WTC11 (cell line): ENCODE measurements around the gene TRPC4AP. TPM values are rescaled to one million over a fixed set of nuclear protein-coding genes. Genes with fewer than 3 reads are reported as not detected.

Experiments
- ATAC-seq: fragments of 200-7000 bp; cut with Tn5 transposase; 2 replicates; pipeline ENCODE4 v1.10.0; 2021; ENCODE audit warnings: mild to moderate bottlenecking, moderate library complexity
- CTCF ChIA-PET: fragments of 300-600 bp; sonication (Branson Sonifier 250); formaldehyde crosslinking; loops from one replicate; lab custom pipeline; 2021; ENCODE audit warnings: antibody characterized with exemption; lab: Charles Lee
- POLR2A ChIA-PET: fragments of 350-600 bp; sonication (Branson Sonifier 250); formaldehyde crosslinking; loops from one replicate; lab custom pipeline; 2021; ENCODE audit warnings: antibody characterized with exemption; lab: Charles Lee
- DNase-seq: peaks from one replicate; pipeline ENCODE4 v3.0.0; 2021; ENCODE audit warnings: low spot score
- H3K27ac Mint-ChIP-seq: 2 replicates; pipeline ENCODE4 v1.8.0; 2021; ENCODE audit warnings: mixed read lengths
- H3K27me3 Mint-ChIP-seq: 2 replicates; pipeline ENCODE4 v1.8.0; 2021; ENCODE audit warnings: low read depth, mild to moderate bottlenecking, moderate library complexity, mixed read lengths
- H3K36me3 Mint-ChIP-seq: 2 replicates; pipeline ENCODE4 v1.8.0; 2021; ENCODE audit warnings: mixed read lengths
- H3K4me1 Mint-ChIP-seq: 2 replicates; pipeline ENCODE4 v1.8.0; 2022; ENCODE audit warnings: mixed read lengths
- H3K4me3 Mint-ChIP-seq: 2 replicates; pipeline ENCODE4 v1.8.0; 2021; ENCODE audit warnings: mild to moderate bottlenecking, moderate library complexity, mixed read lengths
- H3K9me3 Mint-ChIP-seq: 2 replicates; pipeline ENCODE4 v1.8.0; 2021; ENCODE audit warnings: mixed read lengths
- ARID4B ChIP-seq: sonication (generic); formaldehyde crosslinking; IDR thresholded peaks from 2 replicates; pipeline ENCODE4 v1.8.0; 2023; ENCODE audit warnings: missing genetic modification reagents, mild to moderate bottlenecking, borderline replicate concordance
- ATF2 ChIP-seq: sonication (generic); formaldehyde crosslinking; IDR thresholded peaks from 2 replicates; pipeline ENCODE4 v1.8.1; 2022; ENCODE audit warnings: low read depth, missing genetic modification reagents, borderline replicate concordance
- CTCF ChIP-seq: fragments of 200-600 bp; IDR thresholded peaks from 2 replicates; pipeline ENCODE4 v1.8.0; 2022; ENCODE audit warnings: antibody characterized with exemption
- ELF4 ChIP-seq: sonication (generic); formaldehyde crosslinking; IDR thresholded peaks from 2 replicates; pipeline ENCODE4 v1.8.1; 2022; ENCODE audit warnings: low read depth, mild to moderate bottlenecking, moderate library complexity, missing genetic modification reagents
- ESRRA ChIP-seq: sonication (generic); formaldehyde crosslinking; IDR thresholded peaks from 2 replicates; pipeline ENCODE4 v1.8.1; 2022; ENCODE audit warnings: mild to moderate bottlenecking, missing genetic modification reagents, borderline replicate concordance
- FOXP4 ChIP-seq: sonication (generic); formaldehyde crosslinking; IDR thresholded peaks from 2 replicates; pipeline ENCODE4 v1.8.0; 2022; ENCODE audit warnings: mild to moderate bottlenecking, missing genetic modification reagents
- MLX ChIP-seq: sonication (generic); formaldehyde crosslinking; IDR thresholded peaks from 2 replicates; pipeline ENCODE4 v1.8.1; 2023; ENCODE audit warnings: mild to moderate bottlenecking, missing genetic modification reagents, moderate library complexity
- NFE2L1 ChIP-seq: sonication (generic); formaldehyde crosslinking; IDR thresholded peaks from 2 replicates; pipeline ENCODE4 v1.8.1; 2023; ENCODE audit warnings: missing genetic modification reagents
- NFYB ChIP-seq: sonication (generic); formaldehyde crosslinking; conservative IDR thresholded peaks from 2 replicates; pipeline ENCODE4 v1.8.0; 2022; ENCODE audit warnings: low read depth, missing genetic modification reagents
- NR2C2 ChIP-seq: sonication (generic); formaldehyde crosslinking; IDR thresholded peaks from 2 replicates; pipeline ENCODE4 v1.8.0; 2022; ENCODE audit warnings: mild to moderate bottlenecking, missing genetic modification reagents
- PRDM15 ChIP-seq: sonication (generic); formaldehyde crosslinking; IDR thresholded peaks from 2 replicates; pipeline ENCODE4 v1.8.0; 2022; ENCODE audit warnings: missing genetic modification reagents
- RORB ChIP-seq: fragments of 250-450 bp; sonication (Bioruptor Pico); IDR thresholded peaks from 2 replicates; pipeline ENCODE4 v1.9.0; 2021; ENCODE audit warnings: mild to moderate bottlenecking
- STAT6 ChIP-seq: sonication (generic); formaldehyde crosslinking; conservative IDR thresholded peaks from 2 replicates; pipeline ENCODE4 v1.8.1; 2023; ENCODE audit warnings: mild to moderate bottlenecking, low read depth, missing genetic modification reagents, moderate library complexity
- ZNF263 ChIP-seq: sonication (generic); formaldehyde crosslinking; IDR thresholded peaks from 2 replicates; pipeline ENCODE4 v1.8.1; 2022; ENCODE audit warnings: low read depth, mild to moderate bottlenecking, moderate library complexity, missing genetic modification reagents
- ZNF317 ChIP-seq: sonication (generic); formaldehyde crosslinking; IDR thresholded peaks from 2 replicates; pipeline ENCODE4 v1.8.1; 2023; ENCODE audit warnings: low read depth, mild to moderate bottlenecking, moderate library complexity, missing genetic modification reagents, borderline replicate concordance
- ZNF396 ChIP-seq: fragments of 250-450 bp; sonication (Bioruptor Pico); IDR thresholded peaks from 2 replicates; pipeline ENCODE4 v1.8.0; 2021; ENCODE audit warnings: mild to moderate bottlenecking, moderate library complexity, borderline replicate concordance
- ZNF416 ChIP-seq: fragments of 250-450 bp; sonication (Bioruptor Pico); IDR thresholded peaks from 2 replicates; pipeline ENCODE4 v1.9.0; 2021; ENCODE audit warnings: mild to moderate bottlenecking, inconsistent platforms
- ZNF671 ChIP-seq: fragments of 250-450 bp; sonication (Bioruptor Pico); IDR thresholded peaks from 2 replicates; pipeline ENCODE4 v1.8.0; 2021; ENCODE audit warnings: mild to moderate bottlenecking
- total RNA-seq: library from RNA; stranded (reverse); gene quantifications from 3 replicates; pipeline ENCODE4 v1.2.3, GENCODE V29; 2021

TRPC4AP gene
- total RNA-seq, 1 experiment from 2014 or later, result 73.8 TPM

GRCh38 chr20:35134472-35134871, 41.9 kb upstream of the TRPC4AP start:
- no peaks in the 10 kb centered on the region for H3K27me3 Mint-ChIP-seq
- H3K36me3 Mint-ChIP-seq, result peaks cover 34% of the 10 kb centered on the region
- no peak for DNase-seq
- no peak overlapping the region for H3K27ac Mint-ChIP-seq
- POLR2A ChIA-PET, result no interaction called here
- CTCF ChIA-PET, result interaction anchor here (0.7 kb wide), 1 partner anchor 10 kb away, joined by 5 read pairs; no protein-coding TSS in a partner anchor
- H3K4me3 Mint-ChIP-seq, result no peak overlapping the region
- H3K4me1 Mint-ChIP-seq, result no peaks in the 10 kb centered on the region
- ATAC-seq, result no peak
- no peaks in the 10 kb centered on the region for H3K9me3 Mint-ChIP-seq
- TF ChIP-seq ZNF671 (no peak), PRDM15 (CRISPR knock-in tag) (no peak), RORB (no peak), MLX (no peak), NFYB (no peak), STAT6 (no peak), ESRRA (CRISPR knock-in tag) (no peak), ZNF396 (CRISPR knock-in tag) (no peak), ZNF263 (CRISPR knock-in tag) (no peak), FOXP4 (no peak), CTCF (no peak), ARID4B (no peak), NFE2L1 (CRISPR knock-in tag) (no peak), ELF4 (CRISPR knock-in tag) (no peak), NR2C2 (CRISPR knock-in tag) (no peak), ATF2 (no peak), ZNF416 (CRISPR knock-in tag) (no peak), ZNF317 (no peak)
